ENCODE measurements around the gene ADAMTS9. TPM values are rescaled to one million over a fixed set of nuclear protein-coding genes. Genes with fewer than 3 reads are reported as not detected.

ADAMTS9 gene
- total and polyA plus RNA-seq, 4 donors, result 1.2 to 13.8 (median 7.4) TPM

DNA sequence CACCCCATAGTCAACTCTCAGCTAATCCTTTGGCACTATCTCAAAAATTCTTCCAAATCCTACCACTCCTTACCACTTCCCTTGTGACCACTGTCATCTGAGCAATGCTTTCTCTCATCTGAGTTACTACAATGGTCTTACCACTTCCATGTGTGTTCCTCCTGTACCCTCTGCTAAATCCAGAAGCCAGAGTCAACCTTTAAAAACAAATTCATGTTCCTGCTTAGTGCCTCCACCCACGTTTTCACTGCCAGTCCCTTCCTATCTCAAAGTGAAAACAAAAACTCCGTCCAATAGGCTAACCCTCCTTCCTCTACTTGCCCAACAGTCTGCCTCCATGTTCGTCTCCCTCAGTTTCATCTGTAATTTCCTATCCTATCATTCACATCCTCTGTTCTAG lies 109.0 kb downstream of the ADAMTS9 start:
- Histone ChIP-seq H3K27me3 (ENCODE audit: control insufficient read depth in 4 of 4, insufficient read depth in 4 of 4, low read length in 3 of 4) (no peaks in the 10 kb centered on the region), H3K9me3 (ENCODE audit: control insufficient read depth in 4 of 4, low read length in 3 of 4) (no peaks in the 10 kb centered on the region), H3K27ac (ENCODE audit: low read depth in 1 of 2, low read length in 2 of 2) (no peak overlapping the region), H3K9ac (ENCODE audit: low read depth in 1 of 2, low read length in 2 of 2) (no peak overlapping the region), H3K4me1 (ENCODE audit: control insufficient read depth in 4 of 4, insufficient read depth in 4 of 4, low read length in 3 of 4) (no peaks in the 10 kb centered on the region), H3K36me3 (ENCODE audit: control insufficient read depth in 4 of 4, insufficient read depth in 3 of 4, low read depth in 1 of 4, low read length in 3 of 4) (no peaks in the 10 kb centered on the region), H3K4me3 (ENCODE audit: low read depth in 1 of 3, low read length in 3 of 3) (no peak overlapping the region)
- TF ChIP-seq YY1 (IDR thresholded peaks at IDR 0.05) (no peak), FOXA2 (IDR thresholded peaks at IDR 0.05) (no peak), HNF4G (IDR thresholded peaks at IDR 0.05) (no peak)
- TF ChIP-seq, protein P1, sequence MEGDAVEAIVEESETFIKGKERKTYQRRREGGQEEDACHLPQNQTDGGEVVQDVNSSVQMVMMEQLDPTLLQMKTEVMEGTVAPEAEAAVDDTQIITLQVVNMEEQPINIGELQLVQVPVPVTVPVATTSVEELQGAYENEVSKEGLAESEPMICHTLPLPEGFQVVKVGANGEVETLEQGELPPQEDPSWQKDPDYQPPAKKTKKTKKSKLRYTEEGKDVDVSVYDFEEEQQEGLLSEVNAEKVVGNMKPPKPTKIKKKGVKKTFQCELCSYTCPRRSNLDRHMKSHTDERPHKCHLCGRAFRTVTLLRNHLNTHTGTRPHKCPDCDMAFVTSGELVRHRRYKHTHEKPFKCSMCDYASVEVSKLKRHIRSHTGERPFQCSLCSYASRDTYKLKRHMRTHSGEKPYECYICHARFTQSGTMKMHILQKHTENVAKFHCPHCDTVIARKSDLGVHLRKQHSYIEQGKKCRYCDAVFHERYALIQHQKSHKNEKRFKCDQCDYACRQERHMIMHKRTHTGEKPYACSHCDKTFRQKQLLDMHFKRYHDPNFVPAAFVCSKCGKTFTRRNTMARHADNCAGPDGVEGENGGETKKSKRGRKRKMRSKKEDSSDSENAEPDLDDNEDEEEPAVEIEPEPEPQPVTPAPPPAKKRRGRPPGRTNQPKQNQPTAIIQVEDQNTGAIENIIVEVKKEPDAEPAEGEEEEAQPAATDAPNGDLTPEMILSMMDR (IDR thresholded peaks at IDR 0.05; ENCODE audit: low read depth, low read length, missing input control), result no peak
- 82% methylated on average over 3 of the region's 3 CpGs for WGBS
- DNase-seq (ENCODE audit: low spot score), result no peak

- TF ChIP-seq HNF4G (IDR thresholded peaks at IDR 0.05) (no peak), FOXA2 (IDR thresholded peaks at IDR 0.05) (no peak), RXRA (IDR thresholded peaks at IDR 0.05) (no peak)
- Histone ChIP-seq H3K4me1 (ENCODE audit: control insufficient read depth in 4 of 4, insufficient read depth in 4 of 4, low read length in 3 of 4) (no peaks in the 10 kb centered on the region), H3K9ac (ENCODE audit: low read depth in 1 of 2, low read length in 2 of 2) (no peak overlapping the region), H3K27ac (ENCODE audit: low read depth in 1 of 2, low read length in 2 of 2) (no peak overlapping the region), H3K36me3 (ENCODE audit: control insufficient read depth in 4 of 4, insufficient read depth in 3 of 4, low read depth in 1 of 4, low read length in 3 of 4) (no peaks in the 10 kb centered on the region), H3K9me3 (ENCODE audit: control insufficient read depth in 4 of 4, low read length in 3 of 4) (no peaks in the 10 kb centered on the region), H3K4me3 (ENCODE audit: low read depth in 1 of 3, low read length in 3 of 3) (no peak overlapping the region), H3K27me3 (ENCODE audit: control insufficient read depth in 4 of 4, insufficient read depth in 4 of 4, low read length in 3 of 4) (no peaks in the 10 kb centered on the region)
- WGBS, result 84% methylated on average over 7 of the region's 7 CpGs
- no peak for DNase-seq (ENCODE audit: low spot score)
Measured at GRCh38 chr3:64578062-64578770, 109.6 kb downstream of the ADAMTS9 start.

GRCh38 chr3:64576211-64576775 lies 111.5 kb downstream of the ADAMTS9 start:
- Histone ChIP-seq H3K27me3 (ENCODE audit: control insufficient read depth in 4 of 4, insufficient read depth in 4 of 4, low read length in 3 of 4) (no peaks in the 10 kb centered on the region), H3K36me3 (ENCODE audit: control insufficient read depth in 4 of 4, insufficient read depth in 3 of 4, low read depth in 1 of 4, low read length in 3 of 4) (no peaks in the 10 kb centered on the region), H3K27ac (ENCODE audit: low read depth in 1 of 2, low read length in 2 of 2) (no peak overlapping the region), H3K4me3 (ENCODE audit: low read depth in 1 of 3, low read length in 3 of 3) (no peak overlapping the region), H3K4me1 (ENCODE audit: control insufficient read depth in 4 of 4, insufficient read depth in 4 of 4, low read length in 3 of 4) (no peaks in the 10 kb centered on the region), H3K9me3 (ENCODE audit: control insufficient read depth in 4 of 4, low read length in 3 of 4) (no peaks in the 10 kb centered on the region), H3K9ac (ENCODE audit: low read depth in 1 of 2, low read length in 2 of 2) (no peak overlapping the region)
- WGBS, result 93% methylated on average over 10 of the region's 10 CpGs
- no peak for TF ChIP-seq SP1 (IDR thresholded peaks at IDR 0.05)
- no peak for TF ChIP-seq JUND (IDR thresholded peaks at IDR 0.05)
- TF ChIP-seq HNF4G (IDR thresholded peaks at IDR 0.05), result no peak
- TF ChIP-seq RAD21 (IDR thresholded peaks at IDR 0.05), result no peak
- no peak for TF ChIP-seq HNF4A (conservative IDR thresholded peaks at IDR 0.05)
- TF ChIP-seq, protein P1 (IDR thresholded peaks at IDR 0.05; ENCODE audit: low read depth, low read length, missing input control), result no peak
- no peak for TF ChIP-seq YY1 (IDR thresholded peaks at IDR 0.05)
- TF ChIP-seq RXRA (IDR thresholded peaks at IDR 0.05), result no peak
- TF ChIP-seq NR2F2 (IDR thresholded peaks at IDR 0.05), result no peak
- no peak for TF ChIP-seq FOXA1 (IDR thresholded peaks at IDR 0.05)
- no peak for TF ChIP-seq GABPA (IDR thresholded peaks at IDR 0.05 in 1 of 2, conservative IDR thresholded peaks at IDR 0.05 in 1 of 2)
- no peak for TF ChIP-seq TAF1 (conservative IDR thresholded peaks at IDR 0.05)
- no peak for DNase-seq (ENCODE audit: low spot score)

Data from liver (tissue), 9 donors.